NT2/D1 (cell line): Measurements from ENCODE around the gene DRAM1.

Experiments
- SUZ12 ChIP-seq: IDR thresholded peaks from 2 replicates; pipeline ENCODE4 v1.6.1; 2011; ENCODE audit not compliant: insufficient read length, insufficient read depth; ENCODE audit errors: extremely low read depth
- YY1 ChIP-seq: IDR thresholded peaks from 2 replicates; pipeline ENCODE4 v1.6.1; 2011; ENCODE audit not compliant: insufficient read length, insufficient read depth

DNA sequence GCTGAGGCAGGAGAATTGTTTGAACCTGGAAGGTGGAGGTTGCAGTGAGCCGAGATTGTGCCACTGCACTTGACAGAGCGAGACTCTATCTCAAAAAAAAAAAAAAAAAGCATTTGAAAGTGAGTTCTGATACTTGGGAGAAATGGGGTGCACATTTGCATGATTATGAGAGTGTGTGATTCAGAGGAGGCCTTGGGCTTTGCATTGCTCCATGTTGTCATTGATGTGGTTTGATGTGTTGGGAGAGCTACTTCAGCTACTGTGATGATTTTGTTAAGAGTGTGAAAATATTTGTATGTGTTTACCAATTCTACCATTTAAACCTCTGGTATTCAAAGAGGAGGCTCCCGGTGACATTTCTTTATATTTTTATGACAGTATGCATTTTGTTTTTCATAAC lies 24.4 kb downstream of the DRAM1 start:
- TF ChIP-seq SUZ12, result no peak
- no peak for TF ChIP-seq YY1
